Gastroesophageal sphincter (tissue), 4 donors: Measurements from ENCODE around the gene OTP. TPM values are rescaled to one million over a fixed set of nuclear protein-coding genes. Genes with fewer than 3 reads are reported as not detected.
"Not testable (repeated sequence)": the region's sequence is repeated elsewhere in the genome, so short reads cannot be mapped to it uniquely, and the experiment has no call there.

Experiments
- ATAC-seq: fragments of 150-250 bp; one replicate; pipeline ENCODE4 v1.9.1; 2016; ENCODE audit warnings: mild to moderate bottlenecking, moderate library complexity
- H3K27ac ChIP-seq, 4 donors: fragments of 200-600 bp; sonication (generic) in 3 of 4; 1 replicate in 3 of 4; 2 replicates in 1 of 4; pipeline ENCODE4 v1.5.1; 2016 to 2019
- H3K27me3 ChIP-seq: fragments of 200-600 bp; sonication (generic); one replicate; pipeline ENCODE4 v1.5.1; 2019
- H3K36me3 ChIP-seq, 2 donors: fragments of 200-600 bp; sonication (generic); one replicate each; pipeline ENCODE4 v1.5.1; 2019; ENCODE audit warnings: control low read depth in 1 of 2
- H3K4me1 ChIP-seq, 3 donors: fragments of 200-600 bp; sonication (generic); 1 replicate in 2 of 3; 2 replicates in 1 of 3; pipeline ENCODE4 v1.5.1; 2016 to 2019; ENCODE audit warnings: control low read depth in 2 of 3
- H3K4me3 ChIP-seq, 2 donors: fragments of 200-600 bp; sonication (generic); one replicate each; pipeline ENCODE4 v1.5.1; 2019; ENCODE audit warnings: mild to moderate bottlenecking in 1 of 2, moderate library complexity in 1 of 2
- H3K9me3 ChIP-seq, 3 donors: fragments of 200-600 bp; sonication (generic); one replicate each; pipeline ENCODE4 v1.5.1; 2017 to 2019; ENCODE audit warnings: control low read depth in 2 of 3
- EP300 ChIP-seq: sonication (generic); formaldehyde crosslinking; IDR thresholded peaks from one replicate; pipeline ENCODE4 v1.6.1; 2017; ENCODE audit warnings: antibody characterized with exemption, mild to moderate bottlenecking
- POLR2A ChIP-seq, 2 donors: fragments of 450-650 bp; IDR thresholded peaks; one replicate each; pipeline ENCODE4 v1.6.1; 2017; ENCODE audit warnings: antibody characterized with exemption in 2 of 2, mild to moderate bottlenecking in 2 of 2, moderate library complexity in 1 of 2
- POLR2AphosphoS5 ChIP-seq: sonication (generic); formaldehyde crosslinking; IDR thresholded peaks from one replicate; pipeline ENCODE4 v1.6.1; 2017; ENCODE audit warnings: antibody characterized with exemption
- WGBS, 2 donors: methylation state at CpG; one replicate each; pipeline ENCODE4 v1.1.5; 2018; ENCODE audit warnings: low coverage in 1 of 2; 5-methylcytosine and 5-hydroxymethylcytosine counted together
- total RNA-seq, 4 donors: library from RNA; depleted of rRNA; stranded (reverse); fragments of >200 nt; gene quantifications; one replicate each; pipeline ENCODE4 v1.1.0, GENCODE V29; 2016
- TF ChIP-seq, protein P1 (sequence below), 4 experiments: fragments of 200-600 bp in 2 of 4; fragments of 450-650 bp in 2 of 4; sonication (generic) in 1 of 4; IDR thresholded peaks; one replicate each; pipeline ENCODE4 v1.5.1; 2017 to 2019; ENCODE audit warnings: antibody characterized with exemption in 4 of 4, mild to moderate bottlenecking in 2 of 4, moderate library complexity in 2 of 4

OTP gene
- total RNA-seq, 4 donors from 2014 or later: 0.50 TPM; not detected in 3

GRCh38 chr5:77623203-77623740, 15.2 kb downstream of the OTP start:
- peaks cover 82% of the 10 kb centered on the region for H3K27me3 ChIP-seq
- no peak overlapping the region for H3K4me3 ChIP-seq
- 54 to 58% methylated on average over 2 of the region's 2 CpGs for WGBS, 2 donors
- ATAC-seq: no peak
- no peaks in the 10 kb centered on the region for H3K36me3 ChIP-seq
- peaks cover 0 to 13% (median 0%) of the 10 kb centered on the region in 3 donors for H3K9me3 ChIP-seq
- no peak overlapping the region for H3K27ac ChIP-seq
- H3K4me1 ChIP-seq: peaks cover 0 to 6% (median 0%) of the 10 kb centered on the region in 3 donors
- TF ChIP-seq EP300: no peak
- TF ChIP-seq POLR2AphosphoS5: no peak
- TF ChIP-seq, protein P1, sequence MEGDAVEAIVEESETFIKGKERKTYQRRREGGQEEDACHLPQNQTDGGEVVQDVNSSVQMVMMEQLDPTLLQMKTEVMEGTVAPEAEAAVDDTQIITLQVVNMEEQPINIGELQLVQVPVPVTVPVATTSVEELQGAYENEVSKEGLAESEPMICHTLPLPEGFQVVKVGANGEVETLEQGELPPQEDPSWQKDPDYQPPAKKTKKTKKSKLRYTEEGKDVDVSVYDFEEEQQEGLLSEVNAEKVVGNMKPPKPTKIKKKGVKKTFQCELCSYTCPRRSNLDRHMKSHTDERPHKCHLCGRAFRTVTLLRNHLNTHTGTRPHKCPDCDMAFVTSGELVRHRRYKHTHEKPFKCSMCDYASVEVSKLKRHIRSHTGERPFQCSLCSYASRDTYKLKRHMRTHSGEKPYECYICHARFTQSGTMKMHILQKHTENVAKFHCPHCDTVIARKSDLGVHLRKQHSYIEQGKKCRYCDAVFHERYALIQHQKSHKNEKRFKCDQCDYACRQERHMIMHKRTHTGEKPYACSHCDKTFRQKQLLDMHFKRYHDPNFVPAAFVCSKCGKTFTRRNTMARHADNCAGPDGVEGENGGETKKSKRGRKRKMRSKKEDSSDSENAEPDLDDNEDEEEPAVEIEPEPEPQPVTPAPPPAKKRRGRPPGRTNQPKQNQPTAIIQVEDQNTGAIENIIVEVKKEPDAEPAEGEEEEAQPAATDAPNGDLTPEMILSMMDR (IDR thresholded peaks at IDR 0.05): no peak
- TF ChIP-seq POLR2A (IDR thresholded peaks at IDR 0.05): no peak

DNA sequence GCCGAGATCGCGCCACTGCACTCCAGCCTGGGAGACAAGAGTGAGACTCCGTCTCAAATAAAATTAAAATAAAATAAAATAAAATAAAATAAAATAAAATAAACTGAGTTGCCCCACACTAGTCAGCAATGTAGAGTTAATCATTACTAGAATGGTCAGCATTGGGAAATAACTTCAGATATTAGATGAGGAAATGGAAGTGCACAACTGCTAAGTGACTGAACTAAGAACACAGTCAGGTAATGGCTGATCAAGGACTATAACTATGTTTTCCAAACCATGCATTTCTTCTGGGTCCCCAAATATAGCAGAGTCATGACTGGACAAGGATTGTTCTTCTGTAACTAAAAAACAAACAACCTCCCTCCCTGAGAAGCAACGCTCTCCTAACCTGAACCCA, 17.1 kb downstream of the OTP start:
- no peak for ATAC-seq
- WGBS, 2 donors: 94 to 100% methylated on average over 2 to 5 of the region's 5 CpGs
- peaks cover 64% of the 10 kb centered on the region for H3K27me3 ChIP-seq
- TF ChIP-seq POLR2AphosphoS5 (no peak), EP300 (no peak), POLR2A (IDR thresholded peaks at IDR 0.05) (no peak)
- TF ChIP-seq, protein P1 (IDR thresholded peaks at IDR 0.05): no peak
- no peaks in the 10 kb centered on the region for H3K4me1 ChIP-seq
- no peaks in the 10 kb centered on the region for H3K36me3 ChIP-seq
- peaks cover 0 to 4% (median 0%) of the 10 kb centered on the region in 3 donors for H3K9me3 ChIP-seq
- H3K27ac ChIP-seq: no peak overlapping the region
- H3K4me3 ChIP-seq: no peak overlapping the region

DNA sequence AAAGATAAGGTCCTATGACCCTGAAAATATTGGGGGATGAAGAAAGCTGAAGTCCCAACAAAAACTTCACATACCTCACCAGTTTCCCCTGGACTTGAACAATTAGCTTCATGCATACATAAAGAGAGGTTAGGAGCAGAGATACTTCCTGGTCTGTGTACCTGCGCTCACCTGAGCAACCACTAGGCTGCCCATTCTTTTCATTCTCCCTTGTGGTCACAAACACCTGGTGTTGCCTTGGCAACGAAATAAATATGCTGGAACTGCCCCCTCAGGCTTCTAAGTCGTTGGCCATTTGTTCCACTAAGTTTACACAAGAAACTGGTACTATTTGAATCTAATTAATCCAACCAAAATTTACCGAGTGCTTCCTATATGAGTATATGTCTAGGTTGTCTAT, 18.1 kb downstream of the OTP start:
- H3K36me3 ChIP-seq: no peaks in the 10 kb centered on the region
- no peak overlapping the region for H3K4me3 ChIP-seq
- no peak overlapping the region for H3K27ac ChIP-seq
- peaks cover 53% of the 10 kb centered on the region for H3K27me3 ChIP-seq
- no peak for ATAC-seq
- TF ChIP-seq POLR2A (IDR thresholded peaks at IDR 0.05) (no peak), EP300 (no peak), POLR2AphosphoS5 (no peak)
- TF ChIP-seq, protein P1 (IDR thresholded peaks at IDR 0.05): no peak
- H3K9me3 ChIP-seq: no peaks in the 10 kb centered on the region
- WGBS, 2 donors: 20 to 33% methylated on average over 4 of the region's 4 CpGs
- H3K4me1 ChIP-seq: no peaks in the 10 kb centered on the region

GRCh38 chr5:77616920-77617319, 21.6 kb downstream of the OTP start:
- Histone ChIP-seq H3K27ac (no peak overlapping the region), H3K9me3 (no peaks in the 10 kb centered on the region), H3K27me3 (peaks cover 25% of the 10 kb centered on the region), H3K36me3 (no peaks in the 10 kb centered on the region), H3K4me3 (no peak overlapping the region), H3K4me1 (no peaks in the 10 kb centered on the region)
- no peak for TF ChIP-seq POLR2AphosphoS5
- no peak for TF ChIP-seq EP300
- TF ChIP-seq POLR2A (IDR thresholded peaks at IDR 0.05): no peak
- TF ChIP-seq, protein P1 (IDR thresholded peaks at IDR 0.05): no peak
- ATAC-seq: no peak
- WGBS, 2 donors: 25 to 83% methylated on average over 1 to 2 of the region's 2 CpGs

GRCh38 chr5:77608927-77609326, 29.6 kb downstream of the OTP start:
- H3K9me3 ChIP-seq, H3K4me1 ChIP-seq, H3K27ac ChIP-seq, ATAC-seq, H3K4me3 ChIP-seq, H3K36me3 ChIP-seq: not testable (repeated sequence)
- WGBS, 2 donors: 77 to 93% methylated on average over 3 to 5 of the region's 15 CpGs
- peaks cover 15% of the 10 kb centered on the region for H3K27me3 ChIP-seq
